Pancreas (tissue), 10 donors: ENCODE measurements around the gene CALHM2. TPM values are rescaled to one million over a fixed set of nuclear protein-coding genes. Genes with fewer than 3 reads are reported as not detected.

Experiments used
- ATAC-seq, 4 donors: fragments of 200-7000 bp; cut with Tn5 transposase; one replicate each; pipeline versions ENCODE4 v1.8.0 to v1.9.1; 2020; ENCODE audit warnings: mild to moderate bottlenecking in 4 of 4, moderate library complexity in 4 of 4
- DNase-seq, 6 donors: peaks; one replicate each; pipeline ENCODE4 v3.0.0-alpha.2; 2020
- FAIRE-seq: peaks from 2 replicates; lab custom pipeline; 2012; peaks lifted over from hg19 to GRCh38; lab: Jason Lieb, UNC
- H3K27ac ChIP-seq, 4 donors: fragments of 200-600 bp; sonication (generic); 1 replicate in 3 of 4; 2 replicates in 1 of 4; pipeline versions ENCODE4 v1.5.0 to v1.8.0; 2020
- H3K27me3 ChIP-seq, 4 donors: fragments of 200-600 bp; one replicate each; pipeline ENCODE4 v1.8.0; 2021
- H3K36me3 ChIP-seq, 3 donors: fragments of 200-600 bp; sonication (generic) in 1 of 3; one replicate each; pipeline versions ENCODE4 v1.5.0 to v1.8.0; 2020 to 2021
- H3K4me1 ChIP-seq, 3 donors: fragments of 200-600 bp; one replicate each; pipeline ENCODE4 v1.8.0; 2021
- H3K4me3 ChIP-seq, 4 donors: fragments of 200-600 bp; sonication (generic) in 2 of 4; one replicate each; pipeline versions ENCODE4 v1.5.0 to v1.8.0; 2020 to 2021
- H3K9me3 ChIP-seq, 4 donors: fragments of 200-600 bp; one replicate each; pipeline ENCODE4 v1.8.0; 2021
- CTCF ChIP-seq, 4 donors: fragments of 200-600 bp; sonication (generic) in 3 of 4; IDR thresholded peaks; one replicate each; pipeline versions ENCODE4 v1.5.0 to v1.8.0; 2021; ENCODE audit warnings: antibody characterized with exemption in 4 of 4
- WGBS, 2 donors: extraction: QIAGEN DNeasy Blood & Tissue Kit; methylation state at CpG; one replicate each; pipeline ENCODE4 v1.1.7; 2013; 5-methylcytosine and 5-hydroxymethylcytosine counted together
- intact Hi-C, 3 donors: fragments of 100-400 bp; cut with DNase I; formaldehyde crosslinking; loops; one replicate each; pipeline versions ENCODE4 v1.11.1 to v1.14.2; 2022
- polyA plus RNA-seq, 2 donors: library from polyadenylated mRNA; stranded (reverse); fragments of 200-250 nt; gene quantifications; one replicate each; pipeline ENCODE4 v1.2.3, GENCODE V29; 2013
- total RNA-seq, 6 donors: library from RNA; stranded (reverse); fragmentation: NEBNext Ultra II Directional in 4 of 6; extraction: Animal tissue kit (Norgen Biotek cat#: 25700) in 4 of 6; gene quantifications; one replicate each; pipeline versions ENCODE4 v1.2.1 to v1.2.4, GENCODE V29; 2021 to 2023
- donor health status: healthy with polysubstance abuse.
- donor health status: DM: no; HTN: no; CAD: no; lungs with moderate emphysema.
- donor health status: DM: no; HTN: no; CAD: no.
- donor health status: control.
- donor health status: control.
- donor health status: Bipolar disorder and iron deficiency.
- donor health status: DM: yes; HTN: yes; CAD: no.
- donor health status: DM: no; HTN: no; CAD: no.
- donor health status: DM: no; HTN: no; CAD: no.
- donor health status: DM: yes; HTN: yes; CAD: no.

CALHM2 gene
- total and polyA plus RNA-seq, 8 donors: 1.1 to 14.0 (median 6.2) TPM

- no peaks in the 10 kb centered on the region for H3K27me3 ChIP-seq
- TF ChIP-seq CTCF (IDR thresholded peaks at IDR 0.05): peak in 3 of 4 donors; percentile 24 to 45 (median 36)
- H3K4me1 ChIP-seq: peaks cover 0 to 3% (median 0%) of the 10 kb centered on the region in 3 donors
- H3K9me3 ChIP-seq: no peaks in the 10 kb centered on the region
- intact Hi-C loops: loop anchor here in 1 of 3 donors (5.0 kb wide), 1 partner anchor 65 kb away; no protein-coding TSS in a partner anchor
- H3K4me3 ChIP-seq: no peak overlapping the region
- no peaks in the 10 kb centered on the region for H3K36me3 ChIP-seq
- peak; percentile 48 to 73 (median 68) for ATAC-seq
- no peak for FAIRE-seq
- no peak for DNase-seq
- 58 to 65% methylated on average over 12 of the region's 12 CpGs for WGBS, 2 donors
- H3K27ac ChIP-seq: no peak overlapping the region
These were observed 29.9 kb upstream of the CALHM2 start for GRCh38 chr10:103481974-103482531.

- TF ChIP-seq CTCF (IDR thresholded peaks at IDR 0.05): no peak
- no peak overlapping the region for H3K4me3 ChIP-seq
- FAIRE-seq: no peak
- no peaks in the 10 kb centered on the region for H3K27me3 ChIP-seq
- no peaks in the 10 kb centered on the region for H3K36me3 ChIP-seq
- intact Hi-C loops: loop anchor here in 1 of 3 donors (5.0 kb wide), 1 partner anchor 63 kb away; no protein-coding TSS in a partner anchor
- H3K27ac ChIP-seq: no peak overlapping the region
- DNase-seq: peak in 4 of 6 donors; percentile 37 to 80 (median 75)
- ATAC-seq: peak; percentile 68 to 79 (median 74)
- WGBS, 2 donors: 48 to 54% methylated on average over 5 of the region's 5 CpGs
- H3K9me3 ChIP-seq: no peaks in the 10 kb centered on the region
- peaks cover 0 to 3% (median 0%) of the 10 kb centered on the region in 3 donors for H3K4me1 ChIP-seq
These were observed 28.4 kb upstream of the CALHM2 start for GRCh38 chr10:103480521-103480920.

DNA sequence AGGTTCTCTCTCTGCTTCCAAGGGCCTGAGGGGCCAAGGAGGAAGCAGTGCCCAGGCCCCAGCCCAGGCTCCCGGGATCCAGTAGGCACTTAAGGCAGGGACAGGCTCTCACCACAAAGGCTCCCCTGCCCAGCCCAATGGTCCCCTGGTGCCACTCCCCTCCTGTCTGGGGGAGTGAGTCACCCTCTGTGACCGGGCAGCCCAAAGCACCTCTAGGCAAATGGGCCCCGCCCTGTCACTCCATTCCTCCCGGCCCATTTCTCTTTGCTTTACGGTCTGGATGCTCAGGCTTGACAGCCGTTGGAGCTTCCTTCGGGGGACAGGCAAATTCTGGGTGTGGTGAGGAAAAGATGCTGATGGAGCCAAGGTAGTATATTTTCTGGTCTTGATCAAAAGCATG is 27.0 kb upstream of the CALHM2 start, which contains the start of gene CALHM3:
CALHM3 (minus strand) TSS at position 106 of the 400 bp plus-strand sequence. CDS start 208 bp downstream, outside the sequence.
- no peak for ATAC-seq

GRCh38 chr10:103478671-103479070 is 26.5 kb upstream of the CALHM2 start:
- intact Hi-C loops: loop anchor here in 2 of 3 donors (5.0 kb wide), 2 partner anchors 46 to 66 kb away; no protein-coding TSS in a partner anchor

More for the DNA sequence above, 27.0 kb upstream of the CALHM2 start, which contains the start of gene CALHM3:
- H3K36me3 ChIP-seq: no peaks in the 10 kb centered on the region
- no peaks in the 10 kb centered on the region for H3K27me3 ChIP-seq
- FAIRE-seq (no peak), DNase-seq (no peak)
- no peak within 1 kb of the TSS for H3K27ac ChIP-seq
- no peak for TF ChIP-seq CTCF (IDR thresholded peaks at IDR 0.05)
- 81 to 86% methylated on average over 7 of the region's 7 CpGs for WGBS, 2 donors
- intact Hi-C loops: loop anchor here in 2 of 3 donors (5.0 kb wide), 2 partner anchors 47 to 67 kb away; no protein-coding TSS in a partner anchor
- no peak within 1 kb of the TSS for H3K4me3 ChIP-seq
- peaks cover 0 to 3% (median 0%) of the 10 kb centered on the region in 3 donors for H3K4me1 ChIP-seq
- no peaks in the 10 kb centered on the region for H3K9me3 ChIP-seq

More at GRCh38 chr10:103478671-103479070, 26.5 kb upstream of the CALHM2 start:
- H3K27ac ChIP-seq: no peak overlapping the region
- TF ChIP-seq CTCF (IDR thresholded peaks at IDR 0.05): no peak
- WGBS, 2 donors: 83 to 90% methylated on average over 22 of the region's 22 CpGs
- no peaks in the 10 kb centered on the region for H3K9me3 ChIP-seq
- FAIRE-seq: no peak
- H3K4me1 ChIP-seq: peaks cover 0 to 3% (median 0%) of the 10 kb centered on the region in 3 donors
- no peaks in the 10 kb centered on the region for H3K27me3 ChIP-seq
- ATAC-seq: no peak
- no peaks in the 10 kb centered on the region for H3K36me3 ChIP-seq
- H3K4me3 ChIP-seq: no peak overlapping the region
- no peak for DNase-seq
